ENCODE data around the gene TNS1.
A peak's percentile ranks its signal among the peaks of the same experiment; 100 is the strongest.
"Not testable (repeated sequence)": the region's sequence is repeated elsewhere in the genome, so short reads cannot be mapped to it uniquely, and the experiment has no call there.

The TNS1 gene

DNA sequence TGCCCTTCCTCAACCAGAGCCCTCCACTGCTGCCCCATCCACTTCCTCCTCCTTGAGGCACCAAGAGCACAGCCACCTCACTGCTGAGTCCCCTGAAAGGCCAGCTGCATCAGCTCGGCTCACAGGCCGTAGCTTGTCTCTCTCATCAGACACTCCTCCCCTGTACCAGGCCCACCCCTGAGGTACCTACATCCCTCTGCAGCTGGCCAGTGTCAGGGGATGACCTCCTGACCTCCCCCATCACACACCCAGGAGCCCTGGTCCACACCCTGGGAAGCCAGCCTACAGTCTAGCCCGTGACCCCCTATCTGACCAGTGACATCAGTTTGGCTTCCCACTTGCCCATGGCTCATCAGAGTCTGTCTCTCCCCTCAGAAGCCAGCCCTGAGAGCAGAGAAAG is 205.6 kb downstream of the TNS1 start:
- no peak for DNase-seq (ENCODE audit: low spot score)

DNA sequence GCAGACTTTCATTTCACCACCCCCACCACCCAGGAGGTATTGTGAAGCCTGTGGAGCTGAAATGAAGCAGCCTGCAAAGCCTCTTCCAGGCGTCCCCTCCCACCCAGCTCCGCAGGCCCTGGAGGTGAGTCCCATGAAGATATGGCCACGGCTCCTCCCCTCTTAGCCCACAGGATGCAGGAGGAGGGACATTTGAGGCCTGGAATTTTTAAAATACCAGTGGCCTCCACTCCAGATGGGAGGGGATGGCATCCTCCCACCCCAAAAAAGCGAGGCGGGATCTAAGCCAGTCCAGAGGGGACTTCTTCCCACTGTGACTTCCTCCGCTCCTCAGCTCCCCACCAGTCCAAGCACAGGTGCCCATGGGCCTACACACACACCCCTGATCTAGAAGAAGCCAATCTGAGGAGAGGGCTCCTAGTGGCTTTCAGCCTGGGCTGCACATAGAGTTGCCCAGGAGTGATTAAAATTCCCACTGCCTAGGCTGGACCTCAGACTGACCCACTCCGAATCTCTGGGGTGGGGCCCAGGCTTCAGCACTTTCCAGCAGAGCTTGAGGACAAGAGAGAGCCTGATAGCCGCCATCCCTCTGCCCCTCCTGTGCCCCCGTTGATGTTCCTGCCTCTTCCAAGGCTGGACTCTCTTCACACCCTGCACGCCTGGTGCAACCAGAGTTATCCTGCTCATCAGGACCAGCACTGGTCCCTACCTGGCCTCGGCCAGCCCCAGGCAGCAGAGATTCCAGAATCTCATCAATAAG is 206.9 kb downstream of the TNS1 start:
- DNase-seq (ENCODE audit: low spot score), result peak; percentile 31

DNA sequence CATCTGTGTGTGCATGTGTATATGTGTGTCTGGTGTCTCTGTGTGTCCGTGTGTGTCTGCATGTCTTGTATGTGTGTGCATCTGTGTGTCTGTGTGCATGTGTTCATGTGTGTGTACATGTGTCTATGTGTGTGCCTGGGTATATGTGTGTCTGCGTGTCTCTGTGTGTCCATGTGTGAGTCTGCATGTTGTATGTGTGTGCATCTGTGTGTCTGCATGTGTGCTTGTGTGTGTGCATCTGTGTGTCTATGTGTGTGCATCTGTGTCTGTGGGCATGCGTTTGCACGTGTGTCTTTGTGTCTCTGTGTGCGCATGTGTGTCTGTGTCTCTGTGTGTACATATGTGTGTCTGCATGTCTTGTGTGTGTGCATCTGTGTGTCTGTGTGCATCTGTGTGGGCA is 207.7 kb downstream of the TNS1 start:
- DNase-seq (ENCODE audit: low spot score), result no peak

DNA sequence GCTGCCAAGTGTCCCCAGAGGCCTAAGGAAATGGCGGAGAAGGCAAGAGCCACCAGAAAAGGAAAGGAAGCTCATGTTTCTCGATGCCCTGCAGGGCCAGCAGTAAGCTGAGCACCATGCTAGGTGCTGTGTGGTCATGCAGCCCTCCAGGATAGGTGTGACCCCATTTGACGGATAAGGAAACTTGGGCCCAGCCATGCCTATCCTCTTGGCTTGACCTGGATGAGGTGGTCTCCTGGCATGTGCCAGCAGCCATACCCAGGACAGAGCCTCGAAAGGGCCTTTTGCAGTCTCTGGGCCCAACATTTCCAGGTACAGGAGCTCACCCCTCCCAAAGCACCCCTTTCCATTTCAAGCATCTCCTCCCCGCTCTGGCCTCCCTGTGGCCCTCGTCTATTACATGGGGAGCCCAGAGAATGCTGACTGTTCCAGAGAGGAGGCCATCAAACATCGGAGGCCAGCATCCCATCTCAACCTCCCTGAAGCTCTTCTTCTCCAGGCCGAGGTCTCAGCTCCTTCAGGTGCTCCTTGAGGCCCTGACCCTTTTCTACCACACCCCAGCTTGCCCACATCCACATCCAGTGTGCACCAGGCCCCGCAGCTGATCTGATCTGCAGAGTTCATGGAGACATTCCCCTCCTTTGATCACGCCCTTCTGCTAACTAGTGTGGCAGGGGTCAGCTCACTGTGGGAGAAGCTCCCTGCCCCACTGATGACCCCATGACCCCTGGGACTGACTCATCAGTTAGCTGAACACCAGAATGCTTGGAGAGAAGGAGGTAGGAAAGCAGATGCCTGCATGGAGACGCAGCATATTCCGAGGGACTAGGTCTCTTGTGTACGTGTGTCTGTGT is 208.4 kb downstream of the TNS1 start:
- DNase-seq (ENCODE audit: low spot score), result no peak

DNA sequence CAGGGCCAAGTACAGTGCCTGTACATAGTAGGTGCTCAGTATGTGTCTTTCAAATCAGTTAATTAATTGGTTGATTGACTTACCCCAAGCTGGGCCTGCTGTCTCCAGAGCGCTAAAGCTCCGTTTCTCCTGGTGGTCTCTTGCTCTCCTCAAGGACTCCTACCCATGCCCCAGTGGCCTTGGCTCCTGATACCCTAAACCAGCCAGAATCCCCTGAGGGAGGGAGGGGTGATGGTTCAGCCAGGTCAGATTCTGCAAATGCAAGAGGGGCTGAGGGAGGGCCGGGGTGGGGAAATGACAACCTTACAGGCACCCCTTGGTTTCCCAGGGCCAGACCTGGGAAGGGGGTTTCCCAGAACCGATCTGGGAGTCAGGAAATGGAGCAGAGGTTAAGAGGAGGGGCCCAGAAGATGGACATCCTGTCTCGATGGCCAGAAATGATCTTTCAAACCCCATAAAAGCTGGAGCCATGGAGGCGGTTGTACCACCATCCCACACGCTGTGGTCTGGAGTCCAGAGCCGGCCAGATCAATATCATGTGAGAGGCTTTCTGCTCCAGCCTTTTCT is 209.1 kb downstream of the TNS1 start:
- no peak for DNase-seq (ENCODE audit: low spot score)

DNA sequence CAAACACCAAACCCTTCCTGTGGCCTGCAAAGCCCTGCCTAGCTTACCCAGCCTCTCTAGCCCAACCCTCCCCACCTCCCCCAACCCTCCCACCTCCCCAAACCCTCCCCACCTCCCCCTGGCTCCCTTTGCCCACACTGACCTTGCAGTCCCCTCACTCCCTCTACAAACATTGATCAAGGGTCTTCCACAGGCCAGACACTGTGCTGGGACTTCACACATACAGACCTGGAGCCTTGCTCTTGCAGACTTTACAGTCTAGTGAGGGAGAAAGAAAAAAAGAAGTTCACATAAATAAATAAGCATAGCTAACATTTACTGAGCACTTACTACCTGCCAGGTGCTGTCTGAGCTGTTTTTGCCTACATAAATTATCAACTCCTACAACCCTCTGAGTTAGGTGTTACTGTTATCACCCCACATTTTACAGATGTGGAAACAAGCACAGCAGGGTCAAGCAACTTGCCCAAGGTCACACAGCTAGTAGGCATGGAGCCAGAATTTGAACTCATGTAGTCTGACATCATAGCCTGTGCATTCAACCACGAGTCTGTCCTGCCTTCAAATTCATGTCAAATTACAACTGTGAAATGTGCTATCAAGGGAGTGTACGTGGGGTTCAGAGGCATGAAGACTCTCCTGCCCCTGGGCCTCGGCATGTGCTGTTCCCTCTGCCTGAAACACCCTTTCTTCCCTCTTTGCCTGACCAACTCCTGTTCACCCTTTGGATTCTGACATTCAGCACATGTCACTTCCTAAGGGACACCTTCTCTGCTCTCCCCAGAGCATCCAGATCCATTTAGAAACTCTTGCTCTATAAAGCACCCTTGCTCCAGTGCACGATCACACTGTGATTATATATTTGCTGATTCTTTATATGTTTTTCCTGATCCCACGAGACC is 209.9 kb downstream of the TNS1 start:
- DNase-seq (ENCODE audit: low spot score), result no peak

DNA sequence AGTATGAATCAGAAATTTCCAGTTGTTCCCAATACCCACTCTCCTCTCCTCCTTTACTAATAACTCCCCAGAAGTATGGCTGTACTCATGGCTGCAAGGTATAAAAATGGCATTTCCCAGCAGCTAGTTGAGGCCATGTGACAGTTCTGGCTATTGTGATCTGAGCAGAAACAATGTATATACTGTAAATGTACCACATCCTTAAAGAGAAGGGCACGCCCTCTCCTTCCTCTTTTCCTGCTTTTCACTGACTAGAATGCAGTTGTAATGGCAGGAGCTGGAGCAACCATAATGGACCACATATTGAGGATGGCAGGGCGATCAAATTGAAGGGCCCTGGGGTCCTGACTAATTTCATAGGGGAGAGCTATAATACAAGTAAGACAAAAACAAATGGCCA is 211.2 kb downstream of the TNS1 start:
- no peak for DNase-seq (ENCODE audit: low spot score)

DNA sequence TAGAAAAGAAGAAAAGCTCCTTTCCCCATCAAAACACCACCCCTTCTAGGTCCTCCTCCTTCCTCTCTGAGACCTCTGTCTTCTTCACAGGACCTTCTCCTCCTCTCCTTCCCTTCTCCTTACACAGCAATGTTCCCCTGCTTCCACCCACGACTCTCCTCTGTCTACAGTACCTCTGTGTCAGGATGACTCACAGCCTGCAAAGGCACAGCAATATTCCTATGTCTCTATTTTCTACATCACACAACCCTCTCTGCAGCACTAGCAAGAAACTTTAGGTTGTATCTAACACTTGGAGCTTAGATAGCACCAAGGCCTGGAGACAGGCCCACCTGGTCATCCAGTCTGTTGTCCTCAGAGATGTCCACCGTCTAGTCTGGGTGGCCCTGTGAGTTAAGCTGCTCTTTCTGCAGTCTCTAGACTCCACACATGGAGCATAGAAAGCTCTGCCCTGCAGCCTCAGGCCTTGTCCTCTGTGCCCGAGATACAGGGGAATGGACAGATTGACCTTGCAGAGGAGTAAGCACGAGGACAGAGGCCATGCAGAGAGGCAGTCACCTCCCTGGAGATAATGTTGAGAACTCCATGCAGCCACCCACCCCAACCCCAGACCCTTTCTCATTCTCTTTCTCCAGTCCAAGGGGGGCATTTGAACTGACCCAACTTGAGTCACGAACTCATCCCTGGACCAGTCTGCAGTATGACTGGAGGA is 212.0 kb downstream of the TNS1 start:
- DNase-seq (ENCODE audit: low spot score), result peak; percentile 66

DNA sequence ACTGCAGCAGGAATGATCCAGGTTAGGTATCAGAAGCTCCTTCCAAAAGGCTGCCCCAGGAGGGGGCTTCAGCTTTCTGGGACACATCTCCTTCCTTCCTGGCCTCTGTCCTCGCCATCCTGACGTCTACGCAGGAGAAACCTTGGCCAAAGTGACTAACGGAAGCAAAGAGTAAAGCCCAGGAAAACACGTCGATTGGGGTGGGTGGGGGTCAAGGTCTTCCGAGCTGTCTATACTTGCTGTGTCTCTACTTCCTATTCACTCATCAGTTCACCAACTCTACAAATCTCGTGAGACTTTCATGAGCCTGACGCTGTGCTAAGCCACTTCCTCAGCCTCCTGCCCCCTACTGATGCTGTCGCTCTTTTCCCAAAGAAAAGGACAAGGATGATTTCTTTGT is 212.6 kb downstream of the TNS1 start:
- no peak for DNase-seq (ENCODE audit: low spot score)

DNA sequence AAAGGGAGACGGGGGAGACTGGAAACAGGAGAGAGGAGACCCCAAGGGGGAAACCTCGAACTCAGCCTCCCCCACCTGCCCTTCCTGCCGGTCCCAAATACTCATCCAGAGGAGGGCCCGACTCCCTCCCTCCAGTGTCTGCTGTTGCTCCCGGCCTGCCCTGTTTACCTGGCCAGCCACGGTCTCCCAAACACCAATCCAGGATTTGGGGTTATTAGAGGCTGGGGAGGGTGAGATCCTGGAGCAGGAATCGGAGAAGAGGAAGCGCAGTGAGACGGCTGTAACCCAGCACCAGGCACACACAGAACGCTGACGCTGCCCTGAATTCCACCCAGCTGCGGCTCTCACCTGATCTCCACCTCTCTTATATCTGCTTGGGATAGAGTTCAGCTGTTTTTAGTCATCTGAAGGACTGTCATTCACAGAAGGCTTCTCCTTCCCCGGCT is 213.0 kb downstream of the TNS1 start:
- DNase-seq (ENCODE audit: low spot score), result no peak

DNA sequence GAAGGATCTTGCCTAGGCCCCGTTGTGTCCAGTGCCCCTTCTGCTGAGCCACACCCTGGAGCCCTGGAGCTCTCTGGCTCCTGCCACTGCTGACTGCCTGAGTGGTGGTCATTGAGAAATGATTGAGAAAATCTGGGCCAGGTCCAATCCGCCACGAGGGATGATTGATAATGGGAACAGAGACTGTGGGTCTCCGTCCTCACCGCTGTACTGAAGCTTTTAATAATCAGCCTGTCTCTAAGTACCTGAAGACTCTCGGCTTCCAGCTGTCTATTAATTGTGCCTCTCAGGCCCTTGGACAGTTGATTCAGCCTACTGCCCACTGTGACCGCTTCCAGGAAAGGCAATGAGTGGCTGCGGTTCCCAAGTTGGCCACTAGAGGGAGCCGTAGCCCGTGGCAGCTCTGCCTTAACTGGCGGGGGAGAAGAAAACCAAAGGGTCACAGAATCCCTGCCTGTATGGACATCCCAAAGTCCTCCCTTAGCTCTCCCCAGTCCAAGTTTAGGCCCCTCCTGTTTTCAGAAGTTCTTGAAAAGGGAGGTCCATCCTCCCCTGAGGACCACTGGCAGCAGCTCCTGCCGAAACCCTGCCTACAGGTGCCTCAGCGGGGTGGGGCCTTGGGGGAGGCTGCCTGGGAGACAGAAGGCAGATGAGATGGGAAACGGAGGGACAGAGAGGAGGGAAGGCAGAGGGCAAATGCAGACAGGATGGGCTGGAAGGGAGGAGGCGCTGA is 213.6 kb downstream of the TNS1 start:
- peak; percentile 78 for DNase-seq (ENCODE audit: low spot score)

DNA sequence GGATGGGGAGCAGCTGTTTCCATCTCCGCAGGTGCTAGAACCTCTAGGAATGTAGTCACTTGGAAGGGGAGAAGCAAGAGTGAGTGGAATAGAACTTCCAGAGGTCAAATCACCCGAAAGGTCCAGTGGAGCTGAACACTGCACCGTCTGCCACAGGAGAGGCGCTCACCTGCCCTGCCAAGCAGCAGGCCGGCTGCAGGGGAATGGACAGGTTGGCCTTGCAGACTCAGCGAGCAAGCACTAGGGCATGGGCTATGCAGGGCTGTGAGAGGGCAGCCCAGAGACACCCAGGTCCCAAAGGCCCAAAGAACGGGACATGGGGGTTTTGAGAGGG is 214.2 kb downstream of the TNS1 start:
- no peak for DNase-seq (ENCODE audit: low spot score)

DNA sequence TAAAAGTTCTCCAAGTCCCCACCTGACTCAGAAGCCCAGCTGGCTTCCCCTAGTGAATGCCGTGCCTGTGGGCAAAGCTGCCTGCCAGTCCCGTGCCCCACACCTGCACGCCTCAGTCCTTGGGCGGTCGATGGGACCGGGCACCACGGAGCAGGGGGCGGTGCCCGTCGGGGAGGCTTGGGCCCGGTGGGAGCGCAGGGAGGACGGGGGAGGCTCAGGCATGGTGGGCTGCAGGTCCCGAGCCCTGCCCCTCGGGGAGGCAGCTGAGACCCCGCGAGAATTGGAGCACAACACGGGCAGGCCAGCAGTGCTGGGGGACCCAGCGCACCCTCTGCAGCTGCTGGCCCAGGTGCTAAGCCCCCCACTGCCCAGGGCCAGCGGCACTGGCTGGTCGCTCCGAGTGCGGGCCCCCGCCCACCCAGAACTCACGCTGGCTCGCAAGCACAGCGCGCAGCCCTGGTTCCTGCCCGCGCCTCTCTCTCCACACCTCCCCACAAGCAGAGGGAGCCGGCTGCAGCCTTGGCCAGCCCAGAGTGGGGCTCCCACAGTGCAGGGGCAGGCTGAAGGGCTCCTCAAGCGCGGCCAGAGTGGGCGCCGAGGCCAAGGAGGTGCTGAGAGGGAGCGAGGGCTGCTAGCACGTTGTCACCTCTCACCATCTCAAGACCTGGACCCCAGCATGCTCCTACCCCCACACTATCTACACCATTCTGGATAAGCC is 215.5 kb downstream of the TNS1 start:
- DNase-seq (ENCODE audit: low spot score), result no peak

DNA sequence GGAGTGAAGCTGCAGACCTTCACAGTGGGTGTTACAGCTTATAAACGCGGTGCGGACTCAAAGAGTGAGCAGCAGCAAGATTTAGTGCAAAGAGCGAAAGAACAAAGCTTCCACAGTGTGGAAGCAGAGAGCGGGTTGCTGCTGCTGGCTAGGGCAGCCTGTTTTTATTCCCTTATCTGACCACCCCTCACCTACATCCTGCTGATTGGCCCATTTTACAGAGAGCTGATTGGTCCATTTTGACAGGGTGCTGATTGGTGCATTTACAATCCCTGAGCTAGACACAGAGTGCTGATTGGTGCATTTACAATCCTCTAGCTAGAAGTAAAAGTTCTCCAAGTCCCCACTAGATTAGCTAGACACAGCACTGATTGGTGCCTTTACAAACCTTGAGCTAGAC is 216.2 kb downstream of the TNS1 start:
- DNase-seq (ENCODE audit: low spot score), result not testable (repeated sequence)

DNA sequence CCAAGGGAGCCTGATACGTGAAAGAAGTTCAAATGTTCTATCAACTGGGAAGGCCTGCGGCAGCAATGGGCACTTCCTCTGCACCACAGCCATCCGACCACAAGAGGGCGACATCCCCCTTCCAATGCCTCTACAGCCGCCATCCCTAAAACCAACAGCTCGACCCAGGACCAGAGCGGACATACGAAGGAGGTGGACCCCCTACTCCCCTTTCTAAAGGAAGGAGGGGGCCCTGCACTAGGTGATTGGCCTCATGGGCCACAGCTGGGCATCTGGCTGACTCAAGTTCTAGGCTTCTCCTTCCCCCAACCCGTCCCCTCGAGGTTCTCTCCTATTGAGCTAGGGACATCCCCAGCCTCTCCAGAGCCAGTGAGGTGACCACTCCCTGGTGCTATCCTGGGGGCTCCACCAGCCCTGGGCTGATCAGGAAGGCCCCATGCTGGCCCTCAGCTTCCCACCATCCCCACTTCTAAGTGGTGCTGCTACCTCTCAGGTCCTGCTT is 217.2 kb downstream of the TNS1 start:
- peak; percentile 90 for DNase-seq (ENCODE audit: low spot score)

DNA sequence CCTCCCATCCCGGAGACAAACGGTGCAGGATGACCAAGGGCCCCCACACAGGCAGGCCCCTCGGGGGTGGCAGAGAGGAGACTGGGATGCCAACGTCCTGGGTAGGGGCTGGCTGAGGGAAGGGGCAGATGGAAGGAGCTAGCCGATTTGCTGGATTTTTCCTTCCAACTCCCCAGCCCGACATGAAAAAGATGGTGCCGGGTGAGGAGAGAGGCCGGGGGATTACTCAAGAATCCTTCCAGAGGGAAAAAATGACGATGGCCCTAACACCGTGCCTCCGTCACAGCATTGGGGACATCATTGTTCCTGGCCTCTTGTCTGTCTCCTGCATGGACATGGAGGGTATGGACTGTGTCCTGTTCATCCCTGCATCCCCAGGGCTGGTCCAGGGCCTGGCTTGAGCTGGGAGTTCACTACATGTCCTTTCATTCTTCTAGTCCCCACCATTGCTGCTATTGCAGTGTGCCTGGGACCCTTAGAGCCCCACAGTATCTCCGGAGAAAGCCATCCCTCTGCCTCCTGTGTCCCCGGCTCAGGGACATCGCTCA is 217.7 kb downstream of the TNS1 start:
- DNase-seq (ENCODE audit: low spot score), result no peak

DNA sequence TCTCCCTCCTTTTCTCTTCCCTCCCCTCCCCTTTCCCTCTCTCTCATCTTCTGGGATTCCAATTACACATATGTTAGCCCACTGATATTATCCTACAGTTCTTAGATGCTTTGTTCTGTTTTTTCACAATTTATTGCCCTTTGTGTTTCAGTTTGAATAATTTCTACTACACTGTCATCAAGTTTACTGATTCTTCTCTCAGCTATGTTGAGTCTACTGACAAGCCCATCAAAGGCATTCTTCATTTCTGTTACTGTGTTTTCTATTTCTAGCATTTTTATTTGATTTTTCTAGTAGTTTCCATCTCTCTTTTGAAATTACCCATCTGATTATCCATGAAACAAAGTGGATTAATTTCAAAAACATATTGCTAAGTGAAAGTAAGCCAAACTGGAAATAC is 219.6 kb downstream of the TNS1 start:
- DNase-seq (ENCODE audit: low spot score), result no peak

DNA sequence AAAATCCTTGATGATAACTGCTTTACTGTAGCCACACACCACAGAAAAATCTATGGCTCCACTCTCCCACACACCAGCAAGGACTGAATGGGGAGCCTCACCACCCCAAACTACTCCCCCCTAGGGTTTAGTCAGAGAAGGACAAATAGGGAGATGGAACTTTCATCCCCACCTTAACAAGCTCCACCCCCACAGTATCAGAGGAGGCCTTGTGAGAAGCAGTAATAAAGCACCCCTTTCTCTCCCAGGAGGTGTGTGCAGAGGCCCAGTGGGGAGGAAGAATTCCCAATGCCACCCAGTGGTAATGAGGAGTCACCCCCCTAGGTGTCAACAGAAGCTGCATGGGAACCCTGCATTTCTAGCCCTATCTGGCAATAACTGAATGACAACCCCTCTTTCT is 224.9 kb downstream of the TNS1 start:
- DNase-seq (ENCODE audit: low spot score), result no peak

DNA sequence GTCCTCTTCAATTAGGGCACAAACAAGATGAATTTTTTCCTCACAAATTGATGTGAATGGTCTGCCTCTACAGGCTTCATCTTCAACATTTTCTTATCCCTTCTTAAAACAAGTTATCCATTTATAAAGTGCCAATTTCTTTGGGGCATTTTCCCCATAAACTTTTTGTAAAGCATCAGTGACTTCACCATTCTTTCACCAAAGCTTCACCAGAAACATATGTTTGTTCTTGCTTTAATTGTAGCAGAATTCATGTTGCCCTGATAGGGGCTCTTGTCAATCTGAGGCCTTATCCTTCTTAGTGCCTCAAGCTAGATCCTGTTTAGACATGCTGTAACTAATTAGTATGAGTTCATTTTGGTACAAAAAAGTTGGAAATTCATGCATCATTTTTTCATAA is 226.2 kb downstream of the TNS1 start:
- DNase-seq (ENCODE audit: low spot score), result no peak

All from AG08395 (cell line).